GM23338 (cell line): ENCODE data around the gene IL26. TPM values are rescaled to one million over a fixed set of nuclear protein-coding genes. Genes with fewer than 3 reads are reported as not detected.

Source experiments
- ATAC-seq: fragments of 200-7000 bp; cut with Tn5 transposase; 3 replicates; pipeline ENCODE4 v1.9.1; 2020
- DNase-seq: peaks from one replicate; pipeline ENCODE4 v3.0.0-alpha.2; 2015; ENCODE audit warnings: low spot score
- H2AFZ ChIP-seq: fragments of 200-600 bp; sonication (generic); 2 replicates; pipeline ENCODE4 v1.8.0; 2016; ENCODE audit warnings: antibody characterized with exemption, mild to moderate bottlenecking, moderate library complexity
- H3F3A ChIP-seq: fragments of 200-600 bp; sonication (generic); replicated peaks from 2 replicates; pipeline ENCODE4 v1.8.0; 2017; ENCODE audit warnings: antibody characterized with exemption, mixed run types, low read depth
- H3K27ac ChIP-seq: fragments of 200-600 bp; sonication (generic); 2 replicates; pipeline ENCODE4 v1.6.1; 2016; ENCODE audit warnings: low read depth
- H3K27me3 ChIP-seq: fragments of 200-600 bp; sonication (generic); 2 replicates; pipeline ENCODE4 v1.8.0; 2016; ENCODE audit warnings: mild to moderate bottlenecking, mixed run types, moderate library complexity; ENCODE audit not compliant: insufficient read depth
- H3K36me3 ChIP-seq: fragments of 200-600 bp; sonication (generic); 2 replicates; pipeline ENCODE4 v1.8.0; 2016; ENCODE audit warnings: mild to moderate bottlenecking; ENCODE audit not compliant: insufficient read depth
- H3K4me1 ChIP-seq: fragments of 200-600 bp; sonication (generic); 2 replicates; pipeline ENCODE4 v1.8.0; 2016; ENCODE audit warnings: mild to moderate bottlenecking, moderate library complexity; ENCODE audit not compliant: insufficient read depth
- H3K4me2 ChIP-seq: fragments of 200-600 bp; sonication (generic); 2 replicates; pipeline ENCODE4 v1.7.1; 2017; ENCODE audit warnings: mixed run types
- H3K4me3 ChIP-seq: fragments of 200-600 bp; sonication (generic); 2 replicates; pipeline ENCODE4 v1.6.1; 2016; ENCODE audit warnings: mixed run types
- H3K79me2 ChIP-seq: fragments of 200-600 bp; sonication (generic); replicated peaks from 2 replicates; pipeline ENCODE4 v1.8.0; 2017; ENCODE audit warnings: mild to moderate bottlenecking; ENCODE audit not compliant: insufficient read depth
- H3K9me2 ChIP-seq: fragments of 200-600 bp; sonication (generic); 2 replicates; pipeline ENCODE4 v1.8.0; 2017; ENCODE audit not compliant: insufficient read depth
- H4K20me1 ChIP-seq: fragments of 200-600 bp; sonication (generic); replicated peaks from 2 replicates; pipeline ENCODE4 v1.8.0; 2017; ENCODE audit warnings: mild to moderate bottlenecking; ENCODE audit not compliant: insufficient read depth
- H3K27ac Mint-ChIP-seq: 2 replicates; pipeline ENCODE4 v1.8.0; 2020; ENCODE audit warnings: inconsistent platforms, mild to moderate bottlenecking, moderate library complexity, mixed read lengths
- H3K27me3 Mint-ChIP-seq: 3 replicates; pipeline ENCODE4 v1.8.0; 2022; ENCODE audit warnings: low read depth, mild to moderate bottlenecking, moderate library complexity, mixed read lengths, inconsistent platforms; ENCODE audit not compliant: insufficient read depth, poor library complexity
- H3K36me3 Mint-ChIP-seq: 3 replicates; pipeline ENCODE4 v1.8.0; 2021; ENCODE audit warnings: low read depth, mild to moderate bottlenecking, inconsistent platforms, moderate library complexity, mixed read lengths
- H3K4me1 Mint-ChIP-seq: 3 replicates; pipeline ENCODE4 v1.8.0; 2020; ENCODE audit warnings: mild to moderate bottlenecking, inconsistent platforms, mixed read lengths
- H3K4me3 Mint-ChIP-seq: 3 replicates; pipeline ENCODE4 v1.8.0; 2021; ENCODE audit warnings: moderate library complexity, mild to moderate bottlenecking, inconsistent platforms, mixed read lengths
- H3K9me3 Mint-ChIP-seq: 3 replicates; pipeline ENCODE4 v1.8.0; 2020; ENCODE audit warnings: moderate library complexity, mild to moderate bottlenecking, inconsistent platforms, mixed read lengths
- CREB1 ChIP-seq: fragments of 250-450 bp; sonication (Bioruptor Pico); IDR thresholded peaks from 2 replicates; pipeline ENCODE4 v1.5.0; 2020; ENCODE audit warnings: low read depth, mild to moderate bottlenecking, moderate library complexity
- CTCF ChIP-seq, 2 experiments: fragments of 200-600 bp in 1 of 2; sonication (generic) in 1 of 2; conservative IDR thresholded peaks; 2 replicates each; pipeline versions ENCODE4 v1.5.1 to v1.6.1; 2016 to 2017; ENCODE audit warnings: antibody characterized with exemption in 2 of 2, low read depth in 2 of 2, mild to moderate bottlenecking in 2 of 2, moderate library complexity in 1 of 2
- ETS1 ChIP-seq: IDR thresholded peaks from 2 replicates; pipeline ENCODE4 v1.6.1; 2016; ENCODE audit warnings: antibody characterized with exemption
- EZH2phosphoT487 ChIP-seq: fragments of 200-600 bp; sonication (generic); IDR thresholded peaks from one replicate; pipeline ENCODE4 v1.8.1; 2018; ENCODE audit warnings: antibody characterized with exemption; ENCODE audit not compliant: unreplicated experiment
- JUNB ChIP-seq: IDR thresholded peaks from one replicate; pipeline ENCODE4 v1.6.1; 2016; ENCODE audit warnings: antibody characterized with exemption; ENCODE audit not compliant: unreplicated experiment
- ZNF331 ChIP-seq: fragments of 250-450 bp; sonication (Bioruptor Pico); IDR thresholded peaks from 2 replicates; pipeline ENCODE4 v1.5.0; 2020; ENCODE audit warnings: low read depth, mild to moderate bottlenecking, moderate library complexity
- ZNF462 ChIP-seq: fragments of 250-450 bp; sonication (Bioruptor Pico); IDR thresholded peaks from 2 replicates; pipeline ENCODE4 v1.5.0; 2020; ENCODE audit warnings: mild to moderate bottlenecking, moderate library complexity
- polyA plus RNA-seq: library from polyadenylated mRNA; unstranded; fragments of >200 nt; fragmentation: Nextera tagmentation; extraction: Ambion mirVana; gene quantifications from 2 replicates; pipeline ENCODE4 v1.2.1, GENCODE V29; 2016
- total RNA-seq: library from RNA; depleted of rRNA; stranded (reverse); fragments of >200 nt; shearing (Covaris generic); gene quantifications from 2 replicates; pipeline ENCODE4 v1.2.3, GENCODE V29; 2014

The IL26 gene
- total and polyA plus RNA-seq, 2 experiments from 2014 or later, result not detected

GRCh38 chr12:68242777-68243176 is 17.2 kb upstream of the IL26 start (continued):
- TF ChIP-seq ZNF462 (CRISPR knock-in tag) (no peak), ZNF331 (CRISPR knock-in tag) (no peak), CTCF (conservative IDR thresholded peaks at IDR 0.05; ENCODE audit: low read depth in 2 of 2) (no peak)

- no peaks in the 10 kb centered on the region for H3K36me3 Mint-ChIP-seq
- Histone ChIP-seq H2AFZ (no peak overlapping the region), H3K79me2 (no peaks in the 10 kb centered on the region), H3F3A (no peaks in the 10 kb centered on the region), H3K27me3 (no peaks in the 10 kb centered on the region), H3K9me2 (peaks cover 10% of the 10 kb centered on the region; the same call in 1 of the 2 replicates), H3K4me1 (no peaks in the 10 kb centered on the region), H3K4me3 (no peak overlapping the region), H3K4me2 (no peak overlapping the region), H4K20me1 (no peaks in the 10 kb centered on the region), H3K27ac (no peak overlapping the region), H3K36me3 (no peaks in the 10 kb centered on the region)
- no peak for DNase-seq
- H3K4me3 Mint-ChIP-seq, result no peak overlapping the region
- no peak overlapping the region for H3K27ac Mint-ChIP-seq
- no peak for ATAC-seq
- H3K9me3 Mint-ChIP-seq, result no peaks in the 10 kb centered on the region
- H3K4me1 Mint-ChIP-seq, result peaks cover 4% of the 10 kb centered on the region; the same call in 1 of the 3 replicates
- no peaks in the 10 kb centered on the region for H3K27me3 Mint-ChIP-seq
- no peak for TF ChIP-seq ETS1
- TF ChIP-seq ZNF462 (CRISPR knock-in tag), result no peak
- TF ChIP-seq EZH2phosphoT487, result no peak
- no peak for TF ChIP-seq JUNB
- TF ChIP-seq CREB1, result no peak
Observed at GRCh38 chr12:68240975-68241374, 15.4 kb upstream of the IL26 start.
